HG03521 (cell line): Measurements from ENCODE around the gene MLPH.
"Not testable (repeated sequence)": the region's sequence is repeated elsewhere in the genome, so short reads cannot be mapped to it uniquely, and the experiment has no call there.

Experiments
- ATAC-seq: cut with Tn5 transposase; IDR thresholded peaks from one replicate; pipeline ENCODE4 v1.9.1; 2021; ENCODE audit warnings: mild to moderate bottlenecking, moderate library complexity; ENCODE audit not compliant: unreplicated experiment

Gene MLPH

GRCh38 chr2:237577956-237578870 lies 91.2 kb downstream of the MLPH start:
- ATAC-seq, result no peak

DNA sequence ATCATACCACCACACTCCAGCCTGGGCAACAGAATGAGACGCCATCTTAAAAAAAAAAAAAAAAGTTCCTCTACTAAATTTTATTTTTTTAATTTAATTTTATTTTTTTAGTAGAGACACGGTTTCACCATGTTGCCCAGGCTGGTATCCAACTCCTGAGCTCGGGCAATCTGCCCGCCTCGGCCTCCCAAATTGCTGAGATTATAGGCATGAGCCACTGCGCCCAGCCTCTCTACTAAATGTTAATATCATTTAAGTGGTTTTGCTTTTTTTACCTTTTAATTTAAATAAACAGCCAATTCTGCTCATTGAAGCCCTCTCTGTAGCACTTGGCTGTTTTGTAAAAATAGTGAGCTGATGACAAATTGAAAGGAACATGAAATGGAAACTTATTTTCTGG lies 94.3 kb downstream of the MLPH start:
- ATAC-seq, result no peak

DNA sequence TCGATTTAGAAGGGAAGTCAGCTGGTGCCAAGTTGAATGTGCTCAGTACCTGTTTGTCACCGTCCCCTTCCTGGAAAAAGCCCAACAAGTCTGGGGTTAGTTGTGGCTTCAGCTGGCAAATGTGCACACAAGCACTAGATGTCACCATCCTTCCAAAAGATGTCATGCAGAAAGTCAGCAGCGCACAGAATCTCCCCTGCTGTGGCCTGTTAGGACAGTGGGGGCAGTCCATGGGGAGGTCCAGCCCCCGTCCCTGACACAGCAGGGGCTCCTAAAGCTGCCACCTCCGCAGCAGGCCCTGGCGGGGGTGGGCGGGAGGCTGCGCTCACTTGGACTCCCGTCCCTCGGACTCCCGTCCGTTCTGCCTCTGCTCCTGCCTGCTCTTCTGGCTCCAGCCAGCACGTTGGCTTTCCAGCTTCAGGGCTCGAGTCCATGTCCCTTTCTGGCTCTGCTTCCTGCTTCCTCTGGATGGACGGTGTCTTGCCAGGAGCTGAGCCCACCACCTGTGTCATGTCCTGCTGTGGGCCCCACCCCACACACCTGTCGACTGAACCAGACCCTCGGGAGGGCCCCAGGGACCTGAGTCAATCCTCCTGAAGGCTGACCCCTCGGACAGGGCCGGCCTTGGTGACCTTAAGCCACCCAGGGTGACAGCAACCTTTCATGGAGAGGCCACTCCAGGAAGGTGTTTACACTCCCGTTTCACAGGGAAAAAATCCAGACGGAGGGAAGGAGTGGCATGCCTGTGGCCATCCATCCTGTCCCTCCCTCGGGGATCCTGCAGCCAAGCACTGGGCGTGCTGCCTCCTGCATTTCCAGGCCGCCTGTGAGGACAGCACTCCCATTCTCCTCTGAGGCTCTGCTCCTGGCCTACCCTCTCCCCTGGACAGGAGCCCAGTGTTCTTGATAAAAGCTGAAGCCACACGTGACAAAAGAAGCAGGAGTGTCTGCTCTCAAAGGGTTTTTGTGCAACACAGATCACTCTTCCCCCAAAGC lies 95.0 kb downstream of the MLPH start:
- no peak for ATAC-seq

GRCh38 chr2:237583385-237584295 lies 96.6 kb downstream of the MLPH start:
- ATAC-seq, result no peak

- ATAC-seq, result no peak
These were observed 98.7 kb downstream of the MLPH start for GRCh38 chr2:237585590-237586221.

- no peak for ATAC-seq
These were observed 101.1 kb downstream of the MLPH start for GRCh38 chr2:237588044-237588696.

GRCh38 chr2:237590272-237591140 lies 103.5 kb downstream of the MLPH start, which contains the start of gene RAB17:
Gene RAB17 (minus strand): TSS chr2:237590734. CDS start chr2:237586154, 4,580 bp downstream.
- no peak for ATAC-seq

- ATAC-seq, result no peak
These were observed 104.3 kb downstream of the MLPH start for GRCh38 chr2:237591141-237591881.

- ATAC-seq, result no peak
These were observed 105.5 kb downstream of the MLPH start for GRCh38 chr2:237592425-237592980.

DNA sequence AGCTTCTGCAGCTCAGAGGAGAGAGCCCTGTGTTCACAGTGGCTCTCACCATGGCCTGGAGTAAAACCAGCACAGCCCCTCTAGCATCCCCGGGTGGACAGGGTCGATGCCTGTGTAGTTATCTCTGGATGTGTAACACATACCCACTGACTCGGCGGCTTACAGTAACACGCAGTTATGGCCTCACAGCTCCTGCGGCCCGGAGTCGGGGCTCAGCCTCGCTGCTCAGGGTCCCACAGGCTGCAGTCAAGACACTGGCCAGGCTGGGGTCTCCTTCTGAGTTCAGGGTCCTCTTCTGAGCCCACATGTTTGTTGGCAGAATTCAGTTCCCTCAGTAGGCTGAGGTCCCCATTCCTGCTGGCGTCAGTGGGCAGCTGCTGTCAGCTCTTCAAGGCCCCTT lies 106.0 kb downstream of the MLPH start:
- no peak for ATAC-seq

- ATAC-seq, result no peak
These were observed 106.7 kb downstream of the MLPH start for GRCh38 chr2:237593596-237594320.

- ATAC-seq, result no peak
These were observed 107.4 kb downstream of the MLPH start for GRCh38 chr2:237594514-237594871.

DNA sequence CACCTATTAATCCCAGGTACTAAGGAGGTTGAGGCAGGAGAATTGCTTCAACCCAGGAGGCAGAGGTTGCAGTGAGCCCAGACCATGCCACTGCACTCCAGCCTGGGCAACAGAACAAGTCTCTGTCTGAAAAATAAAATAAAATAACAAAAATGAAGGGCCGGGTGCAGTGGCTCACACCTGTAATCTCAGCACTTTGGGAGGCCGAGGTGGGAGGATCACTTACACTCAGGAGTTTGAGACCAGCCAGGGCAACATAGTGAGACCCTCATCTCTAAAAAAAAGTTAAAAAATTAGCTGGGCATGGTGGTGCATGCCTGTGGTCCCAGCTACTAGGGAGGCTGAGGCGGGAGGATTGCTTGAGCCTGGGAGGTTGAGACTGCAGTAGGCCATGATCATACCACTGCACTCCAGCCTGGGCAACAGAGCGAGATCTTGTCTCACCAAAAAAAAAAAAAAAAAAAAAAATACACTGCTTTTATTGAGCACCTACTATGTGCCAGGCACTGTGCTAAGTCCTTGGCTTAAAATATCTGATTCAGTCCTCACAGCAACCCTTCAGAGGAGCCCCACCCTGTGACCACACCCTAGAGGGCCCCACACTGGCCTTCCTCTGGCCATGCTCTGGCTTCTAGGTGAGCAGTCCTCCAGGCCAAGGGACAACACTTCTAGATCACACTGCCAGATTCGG lies 108.9 kb downstream of the MLPH start:
- ATAC-seq, result not testable (repeated sequence)

GRCh38 chr2:237596520-237597195 lies 109.6 kb downstream of the MLPH start:
- ATAC-seq, result no peak
